Measurements from ENCODE around the gene NUP214.
A peak's percentile ranks its signal among the peaks of the same experiment; 100 is the strongest.

Gene NUP214

GRCh38 chr9:131214876-131215275, 89.5 kb downstream of the NUP214 start:
- no peak for TF ChIP-seq CTCF (IDR thresholded peaks at IDR 0.05; ENCODE audit: unreplicated experiment in 3 of 3)
- H3K4me3 Mint-ChIP-seq: no peak overlapping the region
- H3K9me3 Mint-ChIP-seq: peaks cover 22% of the 10 kb centered on the region
- H3K4me1 Mint-ChIP-seq: peaks cover 19% of the 10 kb centered on the region
- peak overlapping the region; percentile 26 to 48 (median 40) for H3K27ac Mint-ChIP-seq
- H3K36me3 Mint-ChIP-seq (ENCODE audit: low read depth): peaks cover 72% of the 10 kb centered on the region
- no peaks in the 10 kb centered on the region for H3K27me3 Mint-ChIP-seq (ENCODE audit: low read depth)

GRCh38 chr9:131216806-131217205, 91.4 kb downstream of the NUP214 start:
- H3K4me1 Mint-ChIP-seq: peaks cover 21% of the 10 kb centered on the region
- H3K27ac Mint-ChIP-seq: no peak overlapping the region
- no peak overlapping the region for H3K4me3 Mint-ChIP-seq
- peaks cover 6% of the 10 kb centered on the region for H3K9me3 Mint-ChIP-seq
- no peak for TF ChIP-seq CTCF (IDR thresholded peaks at IDR 0.05; ENCODE audit: unreplicated experiment in 3 of 3)
- H3K36me3 Mint-ChIP-seq (ENCODE audit: low read depth): peaks cover 66% of the 10 kb centered on the region
- no peaks in the 10 kb centered on the region for H3K27me3 Mint-ChIP-seq (ENCODE audit: low read depth)

- Mint-ChIP-seq H3K27me3 (ENCODE audit: low read depth) (no peaks in the 10 kb centered on the region), H3K27ac (no peak overlapping the region), H3K9me3 (peaks cover 1% of the 10 kb centered on the region), H3K36me3 (ENCODE audit: low read depth) (peaks cover 63% of the 10 kb centered on the region), H3K4me1 (peaks cover 26% of the 10 kb centered on the region), H3K4me3 (no peak overlapping the region)
- no peak for TF ChIP-seq CTCF (IDR thresholded peaks at IDR 0.05; ENCODE audit: unreplicated experiment in 3 of 3)
Observed at GRCh38 chr9:131217331-131218031, 92.1 kb downstream of the NUP214 start.

- Mint-ChIP-seq H3K27ac (no peak overlapping the region), H3K36me3 (ENCODE audit: low read depth) (peaks cover 66% of the 10 kb centered on the region), H3K9me3 (no peaks in the 10 kb centered on the region), H3K4me1 (peaks cover 29% of the 10 kb centered on the region), H3K4me3 (no peak overlapping the region), H3K27me3 (ENCODE audit: low read depth) (no peaks in the 10 kb centered on the region)
- no peak for TF ChIP-seq CTCF (IDR thresholded peaks at IDR 0.05; ENCODE audit: unreplicated experiment in 3 of 3)
Observed at GRCh38 chr9:131218370-131218769, 93.0 kb downstream of the NUP214 start.

- Mint-ChIP-seq H3K27me3 (ENCODE audit: low read depth) (no peaks in the 10 kb centered on the region), H3K4me3 (no peak overlapping the region), H3K4me1 (peaks cover 18% of the 10 kb centered on the region), H3K27ac (no peak overlapping the region), H3K36me3 (ENCODE audit: low read depth) (peaks cover 61% of the 10 kb centered on the region), H3K9me3 (no peaks in the 10 kb centered on the region)
- TF ChIP-seq CTCF (IDR thresholded peaks at IDR 0.05; ENCODE audit: unreplicated experiment in 3 of 3): no peak
Observed at GRCh38 chr9:131220485-131220884, 95.1 kb downstream of the NUP214 start.

- H3K4me1 Mint-ChIP-seq: peaks cover 32% of the 10 kb centered on the region
- H3K36me3 Mint-ChIP-seq (ENCODE audit: low read depth): peaks cover 61% of the 10 kb centered on the region
- no peak overlapping the region for H3K4me3 Mint-ChIP-seq
- TF ChIP-seq CTCF (IDR thresholded peaks at IDR 0.05; ENCODE audit: unreplicated experiment in 3 of 3): no peak
- H3K9me3 Mint-ChIP-seq: no peaks in the 10 kb centered on the region
- no peaks in the 10 kb centered on the region for H3K27me3 Mint-ChIP-seq (ENCODE audit: low read depth)
- H3K27ac Mint-ChIP-seq: no peak overlapping the region
Observed at GRCh38 chr9:131222460-131222859, 97.1 kb downstream of the NUP214 start.

All from nephron (organoid).